Right cardiac atrium (tissue), 5 donors: ENCODE measurements around the gene NMRAL1. TPM values are rescaled to one million over a fixed set of nuclear protein-coding genes. Genes with fewer than 3 reads are reported as not detected.

Experiments used
- ATAC-seq, 2 donors: fragments of 200-7000 bp; cut with Tn5 transposase; one replicate each; pipeline versions ENCODE4 v1.8.0 to v1.9.1; 2020; ENCODE audit warnings: moderate library complexity in 2 of 2, mild to moderate bottlenecking in 1 of 2
- DNase-seq, 3 donors: peaks; one replicate each; pipeline ENCODE4 v3.0.0-alpha.2; 2020
- H3K27ac ChIP-seq: one replicate; pipeline ENCODE4 v1.5.1; 2013; ENCODE audit warnings: mild to moderate bottlenecking, low read length, control low read depth, moderate library complexity
- H3K27me3 ChIP-seq: one replicate; pipeline ENCODE4 v1.6.1; 2013; ENCODE audit not compliant: control insufficient read depth, insufficient read depth
- H3K4me1 ChIP-seq: one replicate; pipeline ENCODE4 v1.6.1; 2013; ENCODE audit warnings: low read length; ENCODE audit not compliant: control insufficient read depth, insufficient read depth
- H3K4me3 ChIP-seq: one replicate; pipeline ENCODE4 v1.5.1; 2013; ENCODE audit warnings: low read length, control low read depth
- H3K9me3 ChIP-seq: one replicate; pipeline ENCODE4 v1.6.1; 2013; ENCODE audit warnings: low read length; ENCODE audit not compliant: control insufficient read depth
- WGBS: extraction: QIAGEN DNeasy Blood & Tissue Kit; methylation state at CpG from one replicate; pipeline ENCODE4 v1.1.7; 2013; 5-methylcytosine and 5-hydroxymethylcytosine counted together
- intact Hi-C, 4 donors: fragments of 100-400 bp; cut with DNase I; formaldehyde crosslinking; loops; one replicate each; pipeline versions ENCODE4 v1.11.0 to v1.14.0; 2022 to 2023
- polyA plus RNA-seq: library from polyadenylated mRNA; stranded (reverse); fragments of 200-250 nt; gene quantifications from one replicate; pipeline ENCODE4 v1.2.3, GENCODE V29; 2013
- total RNA-seq, 4 donors: library from RNA; stranded (reverse); fragmentation: NEBNext Ultra II Directional; extraction: Animal tissue kit (Norgen Biotek cat#: 25700); gene quantifications; one replicate each; pipeline ENCODE4 v1.2.1, GENCODE V29; 2021
- donor health status: healthy with polysubstance abuse.
- donor health status: DM: no; HTN: yes; CAD: no.
- donor health status: DM: no; HTN: no; CAD: no.
- donor health status: DM: no; HTN: yes; CAD: no; lungs with severe emphysema.
- donor health status: DM: yes; HTN: yes; CAD: no.

The NMRAL1 gene
- total and polyA plus RNA-seq, 5 donors, result 23.1 to 31.7 (median 26.9) TPM

- no peaks in the 10 kb centered on the region for H3K27me3 ChIP-seq
- WGBS, result under 1% methylated on average over 68 of the region's 68 CpGs
- peaks cover 2% of the 10 kb centered on the region for H3K4me1 ChIP-seq
- peak within 1 kb of the TSS; percentile 78 for H3K4me3 ChIP-seq
- intact Hi-C loops, result no loop called here
- DNase-seq (peak; percentile 93 to 98 (median 97)), ATAC-seq (peak; percentile 98)
- no peaks in the 10 kb centered on the region for H3K9me3 ChIP-seq
- H3K27ac ChIP-seq, result peak within 1 kb of the TSS; percentile 96
These were observed 48.9 kb downstream of the NMRAL1 start, which contains the start of gene DNAJA3 for GRCh38 chr16:4425378-4426020. DNAJA3 (plus strand) TSS chr16:4425868; CDS start chr16:4425882, 14 bp downstream.

- ATAC-seq (no peak), DNase-seq (no peak)
- peaks cover 2% of the 10 kb centered on the region for H3K4me1 ChIP-seq
- 74% methylated on average over 8 of the region's 8 CpGs for WGBS
- intact Hi-C loops, result no loop called here
- H3K9me3 ChIP-seq, result no peaks in the 10 kb centered on the region
- no peak overlapping the region for H3K27ac ChIP-seq
- no peak overlapping the region for H3K4me3 ChIP-seq
- no peaks in the 10 kb centered on the region for H3K27me3 ChIP-seq
These were observed 53.8 kb downstream of the NMRAL1 start for GRCh38 chr16:4420505-4421105.

DNA sequence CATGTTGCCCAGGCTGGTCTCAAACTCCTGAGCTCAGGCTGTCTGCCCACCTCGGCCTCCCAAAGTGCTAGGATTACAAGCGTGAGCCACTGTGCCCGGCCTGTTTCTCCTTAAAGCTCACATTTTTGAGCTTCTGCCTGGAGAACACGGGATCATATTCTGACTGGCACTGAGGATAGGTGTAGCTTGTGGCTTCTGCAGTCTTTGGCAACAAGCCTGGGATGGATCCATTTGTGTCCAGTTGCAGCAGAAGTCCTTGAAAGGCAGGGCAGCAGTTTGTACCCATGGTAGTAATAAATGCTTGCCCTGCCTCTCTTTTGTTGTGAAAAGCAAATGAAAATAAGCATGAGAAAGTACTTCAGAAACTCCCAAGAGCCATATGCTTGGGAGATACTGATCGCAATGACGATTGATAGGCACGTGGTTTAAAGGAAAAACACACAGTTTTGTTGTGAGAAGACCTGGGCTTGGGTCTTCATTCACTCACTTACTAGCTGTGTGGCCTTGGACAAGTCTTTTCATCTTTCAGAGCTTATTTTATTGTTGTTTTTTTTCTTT lies 54.9 kb downstream of the NMRAL1 start:
- H3K27me3 ChIP-seq, result no peaks in the 10 kb centered on the region
- 80% methylated on average over 7 of the region's 7 CpGs for WGBS
- intact Hi-C loops, result no loop called here

DNA sequence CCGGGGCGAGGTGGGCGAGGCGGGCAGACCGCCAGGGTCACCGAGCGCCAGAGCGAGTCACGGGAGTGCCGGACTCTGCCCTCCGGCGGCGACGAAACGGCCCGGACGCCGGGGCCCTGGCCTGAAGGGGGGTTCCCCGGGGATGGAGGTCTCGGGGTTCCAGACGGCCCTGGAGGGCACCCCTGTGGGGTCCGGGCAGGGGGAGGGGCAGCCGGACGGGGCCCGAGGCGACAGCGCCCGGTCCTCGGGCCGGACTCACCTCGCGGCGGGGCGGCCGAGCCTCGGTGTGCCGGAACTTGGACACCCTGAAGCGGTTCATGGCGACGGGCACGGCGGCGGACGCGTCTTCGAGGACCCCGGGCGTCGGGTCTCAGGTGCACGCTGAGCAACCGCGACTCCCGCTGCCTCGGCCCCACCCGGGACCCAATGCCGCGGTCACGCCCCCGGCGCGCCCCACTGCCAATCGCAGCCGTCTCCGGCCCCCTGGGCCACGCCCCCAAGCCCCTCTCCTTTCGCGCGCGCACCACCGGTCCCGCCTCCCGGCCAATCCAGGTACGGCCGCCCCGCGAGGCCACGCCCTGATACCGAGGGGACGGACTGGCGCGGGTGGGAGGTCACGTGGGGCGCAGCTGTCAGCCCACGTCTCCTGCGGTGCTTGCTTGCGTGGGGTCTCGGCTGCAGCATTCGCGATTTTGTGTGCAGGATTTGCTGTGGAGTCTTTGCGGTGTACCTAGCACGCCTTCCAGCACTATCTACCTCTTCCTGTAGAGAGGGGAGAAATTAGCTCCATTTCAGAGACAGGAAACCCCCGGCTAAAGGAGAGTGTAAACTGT lies 58.0 kb downstream of the NMRAL1 start, which contains the start of gene CORO7:
TSS of gene CORO7 (minus strand) at position 397 of the 833 bp plus-strand sequence. CDS start at position 319, 78 bp downstream.
- DNase-seq (peak; percentile 98 to 99 (median 99)), ATAC-seq (peak; percentile 95 to 96)
- H3K9me3 ChIP-seq, result no peaks in the 10 kb centered on the region
- H3K27ac ChIP-seq, result peak within 1 kb of the TSS; percentile 9
- peaks cover 3% of the 10 kb centered on the region for H3K4me1 ChIP-seq
- under 1% methylated on average over 91 of the region's 92 CpGs for WGBS
- H3K27me3 ChIP-seq, result no peaks in the 10 kb centered on the region
- intact Hi-C loops, result no loop called here
- H3K4me3 ChIP-seq, result peak within 1 kb of the TSS; percentile 91

More for the DNA sequence above, 54.9 kb downstream of the NMRAL1 start:
- ATAC-seq (no peak), DNase-seq (no peak)
- H3K4me3 ChIP-seq, result no peak overlapping the region
- no peak overlapping the region for H3K27ac ChIP-seq
- H3K4me1 ChIP-seq, result peaks cover 3% of the 10 kb centered on the region
- H3K9me3 ChIP-seq, result no peaks in the 10 kb centered on the region

- Histone ChIP-seq H3K27ac (peak overlapping the region; percentile 9), H3K4me1 (peaks cover 3% of the 10 kb centered on the region), H3K9me3 (no peaks in the 10 kb centered on the region), H3K4me3 (peak overlapping the region; percentile 91), H3K27me3 (no peaks in the 10 kb centered on the region)
- ATAC-seq, result peak; percentile 3 to 49
- intact Hi-C loops, result no loop called here
- peak; percentile 59 to 85 (median 84) for DNase-seq
- 2% methylated on average over 44 of the region's 44 CpGs for WGBS
These were observed 58.8 kb downstream of the NMRAL1 start for GRCh38 chr16:4415538-4416199.

- Histone ChIP-seq H3K4me1 (peaks cover 3% of the 10 kb centered on the region), H3K4me3 (no peak overlapping the region), H3K9me3 (no peaks in the 10 kb centered on the region), H3K27me3 (no peaks in the 10 kb centered on the region), H3K27ac (no peak overlapping the region)
- 89% methylated on average over 7 of the region's 7 CpGs for WGBS
- ATAC-seq, result no peak
- intact Hi-C loops, result no loop called here
- DNase-seq, result no peak
These were observed 60.1 kb downstream of the NMRAL1 start for GRCh38 chr16:4414187-4414917.

- ATAC-seq, result no peak
- intact Hi-C loops, result no loop called here
- no peaks in the 10 kb centered on the region for H3K27me3 ChIP-seq
- no peaks in the 10 kb centered on the region for H3K9me3 ChIP-seq
- H3K27ac ChIP-seq, result no peak overlapping the region
- no peak for DNase-seq
- H3K4me1 ChIP-seq, result peaks cover 3% of the 10 kb centered on the region
- WGBS, result 93% methylated on average over 4 of the region's 4 CpGs
- no peak overlapping the region for H3K4me3 ChIP-seq
These were observed 61.6 kb downstream of the NMRAL1 start for GRCh38 chr16:4412854-4413253.

GRCh38 chr16:4412159-4412558 lies 62.3 kb downstream of the NMRAL1 start:
- H3K4me1 ChIP-seq, result peaks cover 3% of the 10 kb centered on the region
- intact Hi-C loops, result no loop called here

More at GRCh38 chr16:4412159-4412558, 62.3 kb downstream of the NMRAL1 start:
- DNase-seq (no peak), ATAC-seq (no peak)
- no peaks in the 10 kb centered on the region for H3K27me3 ChIP-seq
- WGBS, result 78% methylated on average over 8 of the region's 8 CpGs
- no peak overlapping the region for H3K27ac ChIP-seq
- H3K4me3 ChIP-seq, result no peak overlapping the region
- no peaks in the 10 kb centered on the region for H3K9me3 ChIP-seq
